ENCODE results near the gene PTPMT1.

The PTPMT1 gene, protein sequence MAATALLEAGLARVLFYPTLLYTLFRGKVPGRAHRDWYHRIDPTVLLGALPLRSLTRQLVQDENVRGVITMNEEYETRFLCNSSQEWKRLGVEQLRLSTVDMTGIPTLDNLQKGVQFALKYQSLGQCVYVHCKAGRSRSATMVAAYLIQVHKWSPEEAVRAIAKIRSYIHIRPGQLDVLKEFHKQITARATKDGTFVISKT

DNA sequence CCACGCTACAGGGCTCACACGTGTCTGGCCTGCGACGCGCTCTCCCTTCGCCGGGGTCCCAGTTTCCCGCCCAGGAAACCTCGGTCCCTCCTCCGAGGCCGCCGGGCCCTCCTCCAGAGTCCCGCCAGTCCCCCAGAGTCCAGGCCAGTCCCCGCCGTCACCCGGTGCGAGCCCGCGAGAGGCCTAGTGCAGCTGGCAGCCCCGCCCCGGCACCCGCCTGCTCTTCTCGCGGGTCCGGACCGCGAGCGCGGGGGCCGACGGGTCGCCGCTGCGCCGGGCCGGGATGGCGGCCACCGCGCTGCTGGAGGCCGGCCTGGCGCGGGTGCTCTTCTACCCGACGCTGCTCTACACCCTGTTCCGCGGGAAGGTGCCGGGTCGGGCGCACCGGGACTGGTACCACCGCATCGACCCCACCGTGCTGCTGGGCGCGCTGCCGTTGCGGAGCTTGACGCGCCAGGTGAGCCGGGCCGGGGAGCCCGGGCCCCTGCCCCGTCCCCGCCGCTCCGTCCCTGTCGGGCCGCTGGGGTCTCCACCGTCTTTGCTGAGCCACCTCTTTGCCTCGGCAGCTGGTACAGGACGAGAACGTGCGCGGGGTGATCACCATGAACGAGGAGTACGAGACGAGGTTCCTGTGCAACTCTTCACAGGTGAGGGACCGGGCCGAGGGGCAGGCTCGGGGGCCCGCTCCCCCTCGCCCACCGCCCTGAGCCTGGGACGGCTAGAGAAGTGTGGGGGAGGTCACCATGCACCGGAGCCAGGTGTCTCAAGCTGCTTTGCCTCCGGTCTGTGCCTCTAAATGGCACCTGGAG, at the start of gene PTPMT1:
TSS of gene PTPMT1 (plus strand) at position 260 of the 809 bp plus-strand sequence. CDS start at position 284, 24 bp downstream.
- H3K27ac Mint-ChIP-seq = peak within 1 kb of the TSS; percentile 57 to 72 (median 69)
- H3K36me3 Mint-ChIP-seq (ENCODE audit: low read depth) = peaks cover 7% of the 10 kb centered on the region
- peak within 1 kb of the TSS; percentile 81 to 84 (median 82) for H3K4me3 Mint-ChIP-seq
- TF ChIP-seq, protein P1, sequence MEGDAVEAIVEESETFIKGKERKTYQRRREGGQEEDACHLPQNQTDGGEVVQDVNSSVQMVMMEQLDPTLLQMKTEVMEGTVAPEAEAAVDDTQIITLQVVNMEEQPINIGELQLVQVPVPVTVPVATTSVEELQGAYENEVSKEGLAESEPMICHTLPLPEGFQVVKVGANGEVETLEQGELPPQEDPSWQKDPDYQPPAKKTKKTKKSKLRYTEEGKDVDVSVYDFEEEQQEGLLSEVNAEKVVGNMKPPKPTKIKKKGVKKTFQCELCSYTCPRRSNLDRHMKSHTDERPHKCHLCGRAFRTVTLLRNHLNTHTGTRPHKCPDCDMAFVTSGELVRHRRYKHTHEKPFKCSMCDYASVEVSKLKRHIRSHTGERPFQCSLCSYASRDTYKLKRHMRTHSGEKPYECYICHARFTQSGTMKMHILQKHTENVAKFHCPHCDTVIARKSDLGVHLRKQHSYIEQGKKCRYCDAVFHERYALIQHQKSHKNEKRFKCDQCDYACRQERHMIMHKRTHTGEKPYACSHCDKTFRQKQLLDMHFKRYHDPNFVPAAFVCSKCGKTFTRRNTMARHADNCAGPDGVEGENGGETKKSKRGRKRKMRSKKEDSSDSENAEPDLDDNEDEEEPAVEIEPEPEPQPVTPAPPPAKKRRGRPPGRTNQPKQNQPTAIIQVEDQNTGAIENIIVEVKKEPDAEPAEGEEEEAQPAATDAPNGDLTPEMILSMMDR (IDR thresholded peaks at IDR 0.05; ENCODE audit: unreplicated experiment in 3 of 3) = no peak
- H3K27me3 Mint-ChIP-seq (ENCODE audit: low read depth) = no peaks in the 10 kb centered on the region
- peaks cover 9% of the 10 kb centered on the region for H3K4me1 Mint-ChIP-seq
- no peaks in the 10 kb centered on the region for H3K9me3 Mint-ChIP-seq

DNA sequence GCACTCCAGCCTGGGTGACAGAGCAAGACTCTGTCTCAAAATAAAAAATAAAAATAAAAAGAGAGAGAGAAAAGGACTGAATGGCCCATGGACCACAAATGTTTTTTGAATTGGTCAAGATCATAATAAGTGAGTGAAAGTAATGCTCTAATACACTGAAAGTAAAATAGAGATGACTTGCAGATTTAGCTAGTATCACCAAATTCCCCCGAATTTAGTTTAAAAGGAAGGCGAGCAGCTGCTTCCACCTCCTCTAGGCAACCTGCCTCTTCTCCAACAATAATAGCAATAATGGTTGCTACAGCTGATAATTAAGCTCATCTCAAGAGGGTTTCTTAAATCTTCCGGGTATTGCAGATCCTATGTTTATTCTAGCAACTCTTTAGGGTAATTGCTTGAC, 49.2 kb upstream of the PTPMT1 start:
- H3K27me3 Mint-ChIP-seq (ENCODE audit: low read depth) = no peaks in the 10 kb centered on the region
- no peak overlapping the region for H3K4me3 Mint-ChIP-seq
- no peaks in the 10 kb centered on the region for H3K9me3 Mint-ChIP-seq
- TF ChIP-seq, protein P1 (IDR thresholded peaks at IDR 0.05; ENCODE audit: unreplicated experiment in 3 of 3) = no peak
- H3K27ac Mint-ChIP-seq = no peak overlapping the region
- H3K4me1 Mint-ChIP-seq = peaks cover 44% of the 10 kb centered on the region
- peaks cover 4% of the 10 kb centered on the region for H3K36me3 Mint-ChIP-seq (ENCODE audit: low read depth)

GRCh38 chr11:47516984-47517853, 48.2 kb upstream of the PTPMT1 start:
- TF ChIP-seq, protein P1 (IDR thresholded peaks at IDR 0.05; ENCODE audit: unreplicated experiment in 3 of 3) = no peak
- Mint-ChIP-seq H3K9me3 (no peaks in the 10 kb centered on the region), H3K36me3 (ENCODE audit: low read depth) (peaks cover 4% of the 10 kb centered on the region), H3K4me3 (no peak overlapping the region), H3K4me1 (peaks cover 44% of the 10 kb centered on the region), H3K27ac (peak overlapping the region in 1 of 3 experiments; percentile 10), H3K27me3 (ENCODE audit: low read depth) (no peaks in the 10 kb centered on the region)

DNA sequence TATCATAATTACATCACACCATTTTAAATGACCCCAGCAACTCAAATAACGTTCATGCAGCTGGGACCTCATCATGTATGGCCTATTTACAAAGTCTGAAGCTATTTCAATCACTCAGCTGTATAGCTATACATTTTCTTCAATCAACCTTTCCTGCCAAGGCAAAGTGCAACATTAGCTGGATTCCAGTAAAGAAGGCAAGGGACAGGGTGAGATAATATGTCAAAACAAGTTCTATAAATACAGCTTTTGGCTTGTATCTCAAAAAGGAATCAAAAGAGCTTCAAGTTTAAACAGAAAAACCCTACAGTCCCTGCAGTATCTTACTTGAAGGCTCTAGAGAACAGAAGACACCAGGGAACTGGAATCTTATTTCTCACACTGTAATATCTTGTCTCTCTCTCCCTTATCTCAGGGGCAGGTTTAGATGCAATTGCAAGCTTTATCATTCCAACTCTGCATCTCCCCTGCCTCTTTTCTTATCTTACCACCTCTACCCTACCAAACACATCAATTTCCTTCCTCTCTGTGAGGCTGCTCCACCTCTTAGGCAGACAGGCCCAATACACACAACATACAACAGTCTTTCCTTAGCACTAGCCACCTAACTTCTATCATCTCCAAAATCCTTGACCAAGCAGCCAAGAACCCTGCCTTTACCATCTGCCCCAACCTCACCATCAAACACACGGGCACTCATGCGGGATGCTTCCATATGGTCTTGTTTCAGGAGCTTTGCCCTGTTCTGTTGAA, 47.0 kb upstream of the PTPMT1 start:
- peaks cover 4% of the 10 kb centered on the region for H3K36me3 Mint-ChIP-seq (ENCODE audit: low read depth)
- no peaks in the 10 kb centered on the region for H3K9me3 Mint-ChIP-seq
- H3K27ac Mint-ChIP-seq = peak overlapping the region; percentile 10 to 43 (median 28)
- H3K4me1 Mint-ChIP-seq = peaks cover 51% of the 10 kb centered on the region
- TF ChIP-seq, protein P1 (IDR thresholded peaks at IDR 0.05; ENCODE audit: unreplicated experiment in 3 of 3) = no peak
- H3K27me3 Mint-ChIP-seq (ENCODE audit: low read depth) = no peaks in the 10 kb centered on the region
- no peak overlapping the region for H3K4me3 Mint-ChIP-seq

- peak overlapping the region; percentile 71 to 92 (median 83) for H3K27ac Mint-ChIP-seq
These were observed 41.7 kb upstream of the PTPMT1 start for GRCh38 chr11:47523490-47524225.

More at GRCh38 chr11:47523490-47524225, 41.7 kb upstream of the PTPMT1 start:
- Mint-ChIP-seq H3K4me1 (peaks cover 42% of the 10 kb centered on the region), H3K27me3 (ENCODE audit: low read depth) (no peaks in the 10 kb centered on the region), H3K4me3 (peak overlapping the region in 2 of 3 experiments; percentile 22 to 50), H3K36me3 (ENCODE audit: low read depth) (peaks cover 5% of the 10 kb centered on the region), H3K9me3 (no peaks in the 10 kb centered on the region)
- TF ChIP-seq, protein P1 (IDR thresholded peaks at IDR 0.05; ENCODE audit: unreplicated experiment in 3 of 3) = no peak
